Hepatocyte (in vitro differentiated cells): ENCODE data around the gene OR52N1. TPM values are rescaled to one million over a fixed set of nuclear protein-coding genes. Genes with fewer than 3 reads are reported as not detected.

Experiments used
- DNase-seq: peaks from one replicate; pipeline ENCODE4 v3.0.0-alpha.2; 2016; ENCODE audit warnings: low spot score
- H2AFZ ChIP-seq: fragments of 200-600 bp; sonication (generic); 2 replicates; pipeline ENCODE4 v1.6.0; 2016; ENCODE audit warnings: antibody characterized with exemption, mild to moderate bottlenecking
- H3K27ac ChIP-seq: fragments of 200-600 bp; sonication (generic); 2 replicates; pipeline ENCODE4 v1.5.1; 2016; ENCODE audit warnings: mild to moderate bottlenecking
- H3K27me3 ChIP-seq: fragments of 200-600 bp; sonication (generic); 2 replicates; pipeline ENCODE4 v1.6.1; 2016
- H3K36me3 ChIP-seq: fragments of 200-600 bp; sonication (generic); replicated peaks from 2 replicates; pipeline ENCODE4 v1.5.1; 2016; ENCODE audit warnings: low read depth; ENCODE audit not compliant: insufficient read depth
- H3K4me1 ChIP-seq: fragments of 200-600 bp; sonication (generic); 2 replicates; pipeline ENCODE4 v1.5.1; 2016; ENCODE audit warnings: mild to moderate bottlenecking, moderate library complexity; ENCODE audit not compliant: insufficient read depth
- H3K4me2 ChIP-seq: fragments of 200-600 bp; sonication (generic); 2 replicates; pipeline ENCODE4 v1.6.0; 2016
- H3K4me3 ChIP-seq: fragments of 200-600 bp; sonication (generic); 2 replicates; pipeline ENCODE4 v1.5.1; 2016; ENCODE audit warnings: mild to moderate bottlenecking
- H3K79me2 ChIP-seq: fragments of 200-600 bp; sonication (generic); 2 replicates; pipeline ENCODE4 v1.6.0; 2017; ENCODE audit warnings: mild to moderate bottlenecking
- H3K9me2 ChIP-seq: fragments of 200-600 bp; sonication (generic); replicated peaks from 2 replicates; pipeline ENCODE4 v1.6.0; 2017; ENCODE audit warnings: mild to moderate bottlenecking; ENCODE audit not compliant: insufficient read depth
- H3K9me3 ChIP-seq: fragments of 200-600 bp; sonication (generic); 2 replicates; pipeline ENCODE4 v1.5.1; 2016; ENCODE audit warnings: low read depth, mild to moderate bottlenecking
- H4K20me1 ChIP-seq: fragments of 200-600 bp; sonication (generic); 2 replicates; pipeline ENCODE4 v1.6.0; 2016; ENCODE audit warnings: mild to moderate bottlenecking; ENCODE audit not compliant: insufficient read depth, poor library complexity, severe bottlenecking
- EZH2 ChIP-seq: fragments of 200-600 bp; sonication (generic); IDR thresholded peaks from 2 replicates; pipeline ENCODE4 v1.6.1; 2016; ENCODE audit warnings: antibody characterized with exemption, mild to moderate bottlenecking, borderline replicate concordance
- EZH2phosphoT487 ChIP-seq: fragments of 200-600 bp; sonication (generic); IDR thresholded peaks from one replicate; pipeline ENCODE4 v1.6.1; 2018; ENCODE audit warnings: antibody characterized with exemption, mild to moderate bottlenecking, low read depth, moderate library complexity; ENCODE audit not compliant: unreplicated experiment, severe bottlenecking
- WGBS: methylation state at CpG from one replicate; pipeline ENCODE4 v1.1.6; 2016; ENCODE audit warnings: low lambda C conversion rate; ENCODE audit errors: missing lambda C conversion rate; 5-methylcytosine and 5-hydroxymethylcytosine counted together
- polyA plus RNA-seq: library from polyadenylated mRNA; unstranded; fragments of >200 nt; fragmentation: Nextera tagmentation; extraction: Ambion mirVana; gene quantifications from 2 replicates; pipeline ENCODE4 v1.2.1, GENCODE V29; 2016
- total RNA-seq: library from RNA; depleted of rRNA; stranded (reverse); fragments of >200 nt; gene quantifications from 2 replicates; pipeline ENCODE4 v1.2.3, GENCODE V29; 2014
- TF ChIP-seq, protein P1 (sequence below): fragments of 200-600 bp; sonication (generic); IDR thresholded peaks from 2 replicates; pipeline ENCODE4 v1.5.1; 2016; ENCODE audit warnings: antibody characterized with exemption, mild to moderate bottlenecking; ENCODE audit not compliant: poor library complexity

The OR52N1 gene
- total and polyA plus RNA-seq, 2 experiments from 2014 or later = not detected

GRCh38 chr11:5807580-5807979, 16.5 kb upstream of the OR52N1 start:
- Histone ChIP-seq H3K4me1 (no peaks in the 10 kb centered on the region), H3K36me3 (no peaks in the 10 kb centered on the region), H2AFZ (no peak overlapping the region), H3K9me2 (no peaks in the 10 kb centered on the region), H3K27ac (no peak overlapping the region), H3K4me3 (no peak overlapping the region), H3K9me3 (no peaks in the 10 kb centered on the region), H3K27me3 (no peaks in the 10 kb centered on the region), H3K4me2 (no peak overlapping the region), H4K20me1 (no peaks in the 10 kb centered on the region), H3K79me2 (no peaks in the 10 kb centered on the region)
- no peak for DNase-seq
- TF ChIP-seq EZH2 = no peak
- TF ChIP-seq, protein P1, sequence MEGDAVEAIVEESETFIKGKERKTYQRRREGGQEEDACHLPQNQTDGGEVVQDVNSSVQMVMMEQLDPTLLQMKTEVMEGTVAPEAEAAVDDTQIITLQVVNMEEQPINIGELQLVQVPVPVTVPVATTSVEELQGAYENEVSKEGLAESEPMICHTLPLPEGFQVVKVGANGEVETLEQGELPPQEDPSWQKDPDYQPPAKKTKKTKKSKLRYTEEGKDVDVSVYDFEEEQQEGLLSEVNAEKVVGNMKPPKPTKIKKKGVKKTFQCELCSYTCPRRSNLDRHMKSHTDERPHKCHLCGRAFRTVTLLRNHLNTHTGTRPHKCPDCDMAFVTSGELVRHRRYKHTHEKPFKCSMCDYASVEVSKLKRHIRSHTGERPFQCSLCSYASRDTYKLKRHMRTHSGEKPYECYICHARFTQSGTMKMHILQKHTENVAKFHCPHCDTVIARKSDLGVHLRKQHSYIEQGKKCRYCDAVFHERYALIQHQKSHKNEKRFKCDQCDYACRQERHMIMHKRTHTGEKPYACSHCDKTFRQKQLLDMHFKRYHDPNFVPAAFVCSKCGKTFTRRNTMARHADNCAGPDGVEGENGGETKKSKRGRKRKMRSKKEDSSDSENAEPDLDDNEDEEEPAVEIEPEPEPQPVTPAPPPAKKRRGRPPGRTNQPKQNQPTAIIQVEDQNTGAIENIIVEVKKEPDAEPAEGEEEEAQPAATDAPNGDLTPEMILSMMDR = no peak
- TF ChIP-seq EZH2phosphoT487 = no peak
- 62% methylated on average over 10 of the region's 10 CpGs for WGBS

GRCh38 chr11:5803982-5804381, 12.9 kb upstream of the OR52N1 start:
- TF ChIP-seq EZH2 (no peak), EZH2phosphoT487 (no peak)
- TF ChIP-seq, protein P1 = no peak
- Histone ChIP-seq H3K4me1 (no peaks in the 10 kb centered on the region), H3K27ac (no peak overlapping the region), H3K9me3 (no peaks in the 10 kb centered on the region), H3K79me2 (no peaks in the 10 kb centered on the region), H2AFZ (no peak overlapping the region), H3K36me3 (no peaks in the 10 kb centered on the region), H3K4me2 (no peak overlapping the region), H3K9me2 (no peaks in the 10 kb centered on the region), H4K20me1 (no peaks in the 10 kb centered on the region), H3K4me3 (no peak overlapping the region), H3K27me3 (no peaks in the 10 kb centered on the region)
- DNase-seq = no peak
- 75% methylated on average over 5 of the region's 5 CpGs for WGBS

DNA sequence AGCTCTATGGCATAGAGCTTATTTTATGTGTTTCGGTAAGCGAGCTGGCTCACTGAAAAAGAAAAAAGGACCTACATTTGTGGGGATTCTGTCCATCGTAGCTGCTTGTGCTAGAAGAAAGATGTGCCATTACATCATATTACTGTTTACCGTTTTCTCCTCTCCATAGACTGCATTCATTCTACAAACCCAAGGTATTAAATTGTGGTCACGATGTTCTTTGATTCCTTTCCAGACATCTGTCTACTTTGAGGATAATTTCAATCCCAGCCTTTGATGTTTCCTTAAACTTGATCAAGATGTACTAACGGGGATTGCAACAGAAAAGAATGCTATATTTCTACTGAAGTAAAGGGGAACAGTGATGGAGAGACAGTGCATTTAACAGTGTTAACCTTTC, 5.5 kb upstream of the OR52N1 start:
- Histone ChIP-seq H2AFZ (no peak overlapping the region), H3K4me2 (no peak overlapping the region), H3K27me3 (no peaks in the 10 kb centered on the region), H3K36me3 (no peaks in the 10 kb centered on the region), H3K27ac (no peak overlapping the region), H3K9me3 (no peaks in the 10 kb centered on the region), H4K20me1 (no peaks in the 10 kb centered on the region), H3K9me2 (no peaks in the 10 kb centered on the region), H3K4me3 (no peak overlapping the region), H3K4me1 (no peaks in the 10 kb centered on the region), H3K79me2 (no peaks in the 10 kb centered on the region)
- TF ChIP-seq, protein P1 = no peak
- TF ChIP-seq EZH2phosphoT487 = no peak
- TF ChIP-seq EZH2 = no peak
- DNase-seq = no peak
- WGBS = 78% methylated on average over 6 of the region's 6 CpGs

DNA sequence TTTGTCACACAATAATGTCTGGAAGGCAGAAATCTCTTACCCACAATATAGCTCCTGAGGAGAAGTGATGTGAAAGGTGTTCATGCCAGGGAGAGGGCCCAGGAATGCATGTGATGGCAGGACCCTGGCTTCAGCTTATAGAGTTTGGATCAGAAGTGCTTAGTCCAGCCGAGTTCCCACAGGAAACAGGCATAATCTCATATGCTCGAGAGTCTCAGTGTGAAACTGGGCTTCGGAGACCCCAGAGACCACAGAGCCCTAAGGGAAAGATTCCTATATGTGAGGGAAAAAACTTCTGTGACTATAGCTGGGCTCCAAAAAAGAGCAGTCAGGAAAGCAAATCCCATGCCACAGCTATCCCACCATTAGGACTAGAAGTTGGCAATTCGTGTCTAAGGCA, 7.8 kb downstream of the OR52N1 start, which contains the start of gene OR52N5:
OR52N5 (minus strand) TSS at position 101 of the 400 bp plus-strand sequence. CDS start 4,721 bp downstream, outside the sequence.
- H3K36me3 ChIP-seq = no peaks in the 10 kb centered on the region
- H3K27me3 ChIP-seq = no peaks in the 10 kb centered on the region
- no peaks in the 10 kb centered on the region for H3K9me3 ChIP-seq
- no peak within 1 kb of the TSS for H3K27ac ChIP-seq
- H3K4me3 ChIP-seq = no peak within 1 kb of the TSS
- H3K9me2 ChIP-seq = no peaks in the 10 kb centered on the region
- TF ChIP-seq, protein P1 = no peak
- TF ChIP-seq EZH2phosphoT487 = no peak
- TF ChIP-seq EZH2 = no peak
- no peak within 1 kb of the TSS for H2AFZ ChIP-seq
- 50% methylated on average over 4 of the region's 4 CpGs for WGBS
- H3K79me2 ChIP-seq = no peaks in the 10 kb centered on the region
- no peak within 1 kb of the TSS for H3K4me2 ChIP-seq
- DNase-seq = no peak
- no peaks in the 10 kb centered on the region for H4K20me1 ChIP-seq
- H3K4me1 ChIP-seq = no peaks in the 10 kb centered on the region
